A549 (cell line): ENCODE data around the gene SHISA6. TPM values are rescaled to one million over a fixed set of nuclear protein-coding genes. Genes with fewer than 3 reads are reported as not detected.

ENCODE experiments used
- ATAC-seq, 2 experiments: fragments of 200-7000 bp in 1 of 2; fragments of >200 bp in 1 of 2; cut with Nextera tagmentation in 1 of 2; cut with Tn5 transposase in 1 of 2; 3 replicates each; pipeline versions ENCODE4 v1.8.0 to v1.9.1; 2018 to 2020; ENCODE audit warnings: mild to moderate bottlenecking in 1 of 2, moderate library complexity in 1 of 2
- CTCF ChIA-PET: fragments of 300-600 bp; sonication (Branson Sonifier 250); formaldehyde crosslinking; extraction: SDS; loops from one replicate; lab custom pipeline; 2021; ENCODE audit warnings: antibody characterized with exemption, inconsistent platforms; lab: Yijun Ruan, JAX
- POLR2A ChIA-PET: fragments of 350-600 bp; formaldehyde crosslinking; extraction: SDS; loops from one replicate; lab custom pipeline; 2021; ENCODE audit warnings: antibody characterized with exemption, inconsistent platforms; lab: Yijun Ruan, JAX
- DNase-seq, 2 experiments: peaks; one replicate each; pipeline versions ENCODE4 v3.0.0 to v3.0.0-alpha.2; 2011 to 2016; ENCODE audit warnings: low read depth in 1 of 2, low spot score in 1 of 2
- FAIRE-seq: peaks from 2 replicates; lab custom pipeline; 2011; peaks lifted over from hg19 to GRCh38; lab: Jason Lieb, UNC
- H3K27ac ChIP-seq, 2 experiments: fragments of >200 bp; sonication (Bioruptor Twin); formaldehyde crosslinking; 3 replicates each; pipeline ENCODE4 v1.5.1; 2016 to 2017
- H3K4me1 ChIP-seq: fragments of >200 bp; sonication (Bioruptor Twin); formaldehyde crosslinking; 3 replicates; pipeline ENCODE4 v1.6.1; 2016
- H3K4me2 ChIP-seq: fragments of >200 bp; sonication (Bioruptor Twin); formaldehyde crosslinking; 3 replicates; pipeline ENCODE4 v1.6.1; 2016
- H3K4me3 ChIP-seq: fragments of >200 bp; sonication (Bioruptor Twin); formaldehyde crosslinking; 3 replicates; pipeline ENCODE4 v1.5.1; 2016
- H3K9me3 ChIP-seq: fragments of >200 bp; sonication (Bioruptor Twin); formaldehyde crosslinking; 3 replicates; pipeline ENCODE4 v1.6.1; 2016
- ATOH8 ChIP-seq: fragments of 250-450 bp; sonication (Bioruptor Pico); IDR thresholded peaks from 2 replicates; pipeline ENCODE4 v1.5.0; 2020; ENCODE audit warnings: low read depth, mild to moderate bottlenecking, moderate library complexity
- BHLHE40 ChIP-seq: IDR thresholded peaks from 2 replicates; pipeline ENCODE4 v1.6.1; 2012; ENCODE audit warnings: low read depth, low read length, inconsistent platforms
- CBX2 ChIP-seq: fragments of 200-600 bp; sonication (generic); IDR thresholded peaks from 2 replicates; pipeline ENCODE4 v1.6.1; 2016; ENCODE audit warnings: low read depth, mild to moderate bottlenecking, borderline replicate concordance
- CBX8 ChIP-seq: fragments of 200-600 bp; sonication (generic); IDR thresholded peaks from 2 replicates; pipeline ENCODE4 v1.6.1; 2016
- CEBPB ChIP-seq, 2 experiments: fragments of >200 bp in 1 of 2; sonication (Bioruptor Twin) in 1 of 2; formaldehyde crosslinking in 1 of 2; IDR thresholded peaks; 2 replicates each; pipeline ENCODE4 v1.6.1; 2012 to 2016
- CHD4 ChIP-seq: fragments of 200-600 bp; sonication (generic); IDR thresholded peaks from 2 replicates; pipeline ENCODE4 v1.6.1; 2016; ENCODE audit warnings: antibody characterized with exemption, mild to moderate bottlenecking, borderline replicate concordance
- CTCF ChIP-seq: fragments of >200 bp; sonication (Bioruptor Twin); formaldehyde crosslinking; IDR thresholded peaks from 3 replicates; pipeline ENCODE4 v1.5.1; 2016
- E2F6 ChIP-seq: IDR thresholded peaks from 2 replicates; pipeline ENCODE4 v1.6.1; 2012; ENCODE audit warnings: low read depth, borderline replicate concordance
- EHF ChIP-seq: fragments of 250-450 bp; sonication (Bioruptor Pico); IDR thresholded peaks from 2 replicates; pipeline ENCODE4 v1.5.0; 2020; ENCODE audit warnings: mild to moderate bottlenecking
- ESRRA ChIP-seq: fragments of 150-350 bp; IDR thresholded peaks from 2 replicates; pipeline ENCODE4 v1.6.1; 2014; ENCODE audit warnings: mild to moderate bottlenecking, low read length, borderline replicate concordance
- FOSL2 ChIP-seq, 2 experiments: fragments of 450-650 bp in 1 of 2; fragments of >200 bp in 1 of 2; sonication (Bioruptor Twin) in 1 of 2; formaldehyde crosslinking; IDR thresholded peaks; 2 replicates each; pipeline versions ENCODE4 v1.5.0 to v1.6.1; 2016 to 2020; ENCODE audit warnings: mild to moderate bottlenecking in 1 of 2, moderate library complexity in 1 of 2
- FOXS1 ChIP-seq: fragments of 250-450 bp; sonication (Bioruptor Pico); IDR thresholded peaks from 2 replicates; pipeline ENCODE4 v1.5.0; 2020; ENCODE audit warnings: mild to moderate bottlenecking, moderate library complexity
- KDM1A ChIP-seq: fragments of 200-600 bp; sonication (generic); IDR thresholded peaks from 2 replicates; pipeline ENCODE4 v1.6.1; 2016; ENCODE audit warnings: low read depth, mild to moderate bottlenecking
- MAFK ChIP-seq: fragments of 450-650 bp; IDR thresholded peaks from 2 replicates; pipeline ENCODE4 v1.6.1; 2014; ENCODE audit not compliant: partially characterized antibody
- MAX ChIP-seq: IDR thresholded peaks from 2 replicates; pipeline ENCODE4 v1.6.1; 2012
- NFE2L2 ChIP-seq: fragments of 150-350 bp; conservative IDR thresholded peaks from 2 replicates; pipeline ENCODE4 v1.6.1; 2014; ENCODE audit warnings: low read length
- POLR2A ChIP-seq: IDR thresholded peaks from 2 replicates; pipeline ENCODE4 v1.6.1; 2012; ENCODE audit warnings: mild to moderate bottlenecking, low read length
- POLR2AphosphoS2 ChIP-seq: conservative IDR thresholded peaks from 2 replicates; pipeline ENCODE4 v1.6.1; 2012; ENCODE audit warnings: low read length, improper control_type of control experiment, inconsistent platforms
- RAD21 ChIP-seq, 2 experiments: fragments of >200 bp in 1 of 2; sonication (Bioruptor Twin) in 1 of 2; formaldehyde crosslinking in 1 of 2; IDR thresholded peaks in 1 of 2; conservative IDR thresholded peaks in 1 of 2; 2 replicates in 1 of 2; 3 replicates in 1 of 2; pipeline ENCODE4 v1.6.1; 2012 to 2018; ENCODE audit warnings: inconsistent platforms in 1 of 2
- SMC3 ChIP-seq: fragments of >200 bp; sonication (Bioruptor Twin); formaldehyde crosslinking; IDR thresholded peaks from 3 replicates; pipeline ENCODE4 v1.6.1; 2018; ENCODE audit warnings: inconsistent platforms
- SREBF2 ChIP-seq: fragments of 450-650 bp; IDR thresholded peaks from 2 replicates; pipeline ENCODE4 v1.6.1; 2014; ENCODE audit warnings: mild to moderate bottlenecking, moderate library complexity
- TFCP2L1 ChIP-seq: fragments of 250-450 bp; sonication (Bioruptor Pico); IDR thresholded peaks from 2 replicates; pipeline ENCODE4 v1.5.0; 2021; ENCODE audit warnings: mild to moderate bottlenecking
- USF2 ChIP-seq: fragments of 450-650 bp; IDR thresholded peaks from 2 replicates; pipeline ENCODE4 v1.6.1; 2014; ENCODE audit warnings: antibody characterized with exemption
- ZNF302 ChIP-seq: fragments of 250-450 bp; sonication (Bioruptor Pico); IDR thresholded peaks from 2 replicates; pipeline ENCODE4 v1.9.0; 2021; ENCODE audit warnings: inconsistent platforms, mild to moderate bottlenecking, moderate library complexity
- WGBS: methylation state at CpG from one replicate; pipeline ENCODE4 v1.1.6; 2017; ENCODE audit errors: missing lambda C conversion rate; 5-methylcytosine and 5-hydroxymethylcytosine counted together
- polyA plus RNA-seq, 4 experiments: library from polyadenylated mRNA; depleted of rRNA in 3 of 4; stranded (reverse); fragments of >200 nt; fragmentation: RNase III in 1 of 4; extraction: RNeasy Plus Mini Kit Qiagen cat#74134 plus additional on column Dnase treatment in 1 of 4; gene quantifications; 2 replicates in 3 of 4; 3 replicates in 1 of 4; pipeline ENCODE4 v1.2.3, GENCODE V29; 2011 to 2017

Gene SHISA6
- polyA plus RNA-seq, 2 of the 4 experiments (the other 2 are of a cell fraction), result not detected

- DNase-seq (no peak), FAIRE-seq (no peak), ATAC-seq (no peak)
- no peak overlapping the region for H3K4me2 ChIP-seq
- TF ChIP-seq FOSL2 (IDR thresholded peaks at IDR 0.05) (no peak), FOSL2 (CRISPR knock-in tag; IDR thresholded peaks at IDR 0.05) (no peak), ZNF302 (CRISPR knock-in tag) (no peak), ATOH8 (CRISPR knock-in tag) (no peak), E2F6 (no peak)
- no peak overlapping the region for H3K27ac ChIP-seq
- H3K4me1 ChIP-seq, result no peaks in the 10 kb centered on the region
- ChIA-PET CTCF (no interaction called here), POLR2A (no interaction called here)
- no peaks in the 10 kb centered on the region for H3K9me3 ChIP-seq
- no peak overlapping the region for H3K4me3 ChIP-seq
- WGBS, result 17% methylated on average over 11 of the region's 11 CpGs
Observed at GRCh38 chr17:11256877-11257276, 15.9 kb downstream of the SHISA6 start.

GRCh38 chr17:11264183-11264871 lies 23.3 kb downstream of the SHISA6 start:
- ChIA-PET POLR2A (no interaction called here), CTCF (interaction anchor here (0.6 to 1.0 kb wide), 2 partner anchors 11 to 178 kb away, joined by 3 to 4 read pairs; no protein-coding TSS in a partner anchor)
- TF ChIP-seq CBX8 (no peak), TFCP2L1 (no peak), FOXS1 (CRISPR knock-in tag) (no peak), MAX (no peak), FOSL2 (IDR thresholded peaks at IDR 0.05) (no peak), FOSL2 (CRISPR knock-in tag; IDR thresholded peaks at IDR 0.05) (no peak), ESRRA (no peak), SMC3 (no peak), CEBPB (IDR thresholded peaks at IDR 0.05) (peak in 1 of 2 experiments; percentile 54; a peak in 2 of 4 replicates), CHD4 (no peak), KDM1A (no peak), MAFK (peak; percentile 29), NFE2L2 (no peak), CTCF (peak; percentile 21; the same call in 1 of the 3 replicates), POLR2A (no peak), EHF (CRISPR knock-in tag) (no peak), USF2 (peak; percentile 57), CBX2 (no peak), RAD21 (conservative IDR thresholded peaks at IDR 0.05 in 1 of 2, IDR thresholded peaks at IDR 0.05 in 1 of 2) (0 out of 5 replicates have a peak, but pooled peaks of 1 of the 2 experiments have one; percentile 11), SREBF2 (no peak), BHLHE40 (no peak), POLR2AphosphoS2 (no peak)
- ATAC-seq, result no peak
- H3K4me1 ChIP-seq, result no peaks in the 10 kb centered on the region
- H3K4me3 ChIP-seq, result no peak overlapping the region
- WGBS, result 13% methylated on average over 2 of the region's 2 CpGs
- no peak overlapping the region for H3K4me2 ChIP-seq
- peak; percentile 18 for FAIRE-seq
- DNase-seq, result peak; percentile 15 to 49
- 0 out of 3 replicates have a peak, but pooled peaks cover 11% of the 10 kb centered on the region for H3K9me3 ChIP-seq
- no peak overlapping the region for H3K27ac ChIP-seq
